ENCODE results near the gene MAPKAPK5.
"Not testable (repeated sequence)": the region's sequence is repeated elsewhere in the genome, so short reads cannot be mapped to it uniquely, and the experiment has no call there.

MAPKAPK5 gene

GRCh38 chr12:111807232-111807631, 34.8 kb upstream of the MAPKAPK5 start:
- no peak overlapping the region for H3K9ac ChIP-seq (ENCODE audit: low read depth, low read length)
- H3K27me3 ChIP-seq (ENCODE audit: insufficient read depth, low read length, poor library complexity), result no peaks in the 10 kb centered on the region
- no peak overlapping the region for H3K27ac ChIP-seq (ENCODE audit: low read length)
- H3K4me3 ChIP-seq (ENCODE audit: low read depth in 1 of 2, low read length in 2 of 2), result no peak overlapping the region
- H3K36me3 ChIP-seq (ENCODE audit: insufficient read depth, low read length), result no peaks in the 10 kb centered on the region
- H4K20me1 ChIP-seq (ENCODE audit: insufficient read depth, low read length), result no peaks in the 10 kb centered on the region
- DNase-seq, result no peak
- H3K4me1 ChIP-seq (ENCODE audit: insufficient read depth, low read length), result no peaks in the 10 kb centered on the region
- H2AFZ ChIP-seq (ENCODE audit: low read depth, low read length), result no peak overlapping the region
- no peaks in the 10 kb centered on the region for H3K9me3 ChIP-seq (ENCODE audit: insufficient read depth, low read length, severe bottlenecking)
- TF ChIP-seq CTCF (IDR thresholded peaks at IDR 0.05; ENCODE audit: borderline replicate concordance, extremely low read depth, low read length, poor library complexity, severe bottlenecking), result no peak
- no peak for ATAC-seq (ENCODE audit: insufficient read depth, low read depth)
- no peak overlapping the region for H3K4me2 ChIP-seq (ENCODE audit: insufficient read depth, low read length)
- H3K79me2 ChIP-seq (ENCODE audit: insufficient read depth, low read length), result no peaks in the 10 kb centered on the region

GRCh38 chr12:111812881-111813741, 28.9 kb upstream of the MAPKAPK5 start:
- Histone ChIP-seq H3K79me2 (ENCODE audit: insufficient read depth, low read length) (no peaks in the 10 kb centered on the region), H4K20me1 (ENCODE audit: insufficient read depth, low read length) (no peaks in the 10 kb centered on the region), H2AFZ (ENCODE audit: low read depth, low read length) (peak overlapping the region; percentile 45; the same call in 1 of the 2 replicates), H3K27me3 (ENCODE audit: insufficient read depth, low read length, poor library complexity) (no peaks in the 10 kb centered on the region), H3K9ac (ENCODE audit: low read depth, low read length) (no peak overlapping the region), H3K4me2 (ENCODE audit: insufficient read depth, low read length) (no peak overlapping the region; the same call in 1 of the 2 replicates), H3K36me3 (ENCODE audit: insufficient read depth, low read length) (no peaks in the 10 kb centered on the region), H3K4me1 (ENCODE audit: insufficient read depth, low read length) (peaks cover 3% of the 10 kb centered on the region; the same call in 1 of the 2 replicates), H3K4me3 (ENCODE audit: low read depth in 1 of 2, low read length in 2 of 2) (no peak overlapping the region), H3K9me3 (ENCODE audit: insufficient read depth, low read length, severe bottlenecking) (no peaks in the 10 kb centered on the region), H3K27ac (ENCODE audit: low read length) (no peak overlapping the region)
- TF ChIP-seq CTCF (IDR thresholded peaks at IDR 0.05; ENCODE audit: borderline replicate concordance, extremely low read depth, low read length, poor library complexity, severe bottlenecking), result peak; percentile 90
- TF ChIP-seq EZH2 (IDR thresholded peaks at IDR 0.05; ENCODE audit: borderline replicate concordance, low read depth, low read length, severe bottlenecking), result no peak
- peak; percentile 78 for DNase-seq
- peak; percentile 99 for ATAC-seq (ENCODE audit: insufficient read depth, low read depth)

GRCh38 chr12:111816065-111816615, 25.9 kb upstream of the MAPKAPK5 start:
- TF ChIP-seq CTCF (IDR thresholded peaks at IDR 0.05; ENCODE audit: borderline replicate concordance, extremely low read depth, low read length, poor library complexity, severe bottlenecking) (no peak), EZH2 (IDR thresholded peaks at IDR 0.05; ENCODE audit: borderline replicate concordance, low read depth, low read length, severe bottlenecking) (no peak)
- no peak for ATAC-seq (ENCODE audit: insufficient read depth, low read depth)
- H3K27ac ChIP-seq (ENCODE audit: low read length), result no peak overlapping the region

GRCh38 chr12:111816898-111817297, 25.1 kb upstream of the MAPKAPK5 start:
- ATAC-seq (ENCODE audit: insufficient read depth, low read depth); H3K4me2 ChIP-seq (ENCODE audit: insufficient read depth, low read length); H3K27ac ChIP-seq (ENCODE audit: low read length); H3K27me3 ChIP-seq (ENCODE audit: insufficient read depth, low read length, poor library complexity); H3K4me3 ChIP-seq (ENCODE audit: low read depth in 1 of 2, low read length in 2 of 2); H3K36me3 ChIP-seq (ENCODE audit: insufficient read depth, low read length); H4K20me1 ChIP-seq (ENCODE audit: insufficient read depth, low read length); H3K9me3 ChIP-seq (ENCODE audit: insufficient read depth, low read length, severe bottlenecking); H3K9ac ChIP-seq (ENCODE audit: low read depth, low read length); H2AFZ ChIP-seq (ENCODE audit: low read depth, low read length); H3K79me2 ChIP-seq (ENCODE audit: insufficient read depth, low read length); H3K4me1 ChIP-seq (ENCODE audit: insufficient read depth, low read length); DNase-seq: not testable (repeated sequence)

More at GRCh38 chr12:111816065-111816615, 25.9 kb upstream of the MAPKAPK5 start:
- H3K9me3 ChIP-seq (ENCODE audit: insufficient read depth, low read length, severe bottlenecking), result no peaks in the 10 kb centered on the region
- H3K36me3 ChIP-seq (ENCODE audit: insufficient read depth, low read length), result no peaks in the 10 kb centered on the region
- no peaks in the 10 kb centered on the region for H4K20me1 ChIP-seq (ENCODE audit: insufficient read depth, low read length)
- no peak for DNase-seq
- H3K4me1 ChIP-seq (ENCODE audit: insufficient read depth, low read length), result peaks cover 3% of the 10 kb centered on the region; the same call in 1 of the 2 replicates
- no peak overlapping the region for H3K4me2 ChIP-seq (ENCODE audit: insufficient read depth, low read length)
- no peaks in the 10 kb centered on the region for H3K27me3 ChIP-seq (ENCODE audit: insufficient read depth, low read length, poor library complexity)
- no peaks in the 10 kb centered on the region for H3K79me2 ChIP-seq (ENCODE audit: insufficient read depth, low read length)
- no peak overlapping the region for H2AFZ ChIP-seq (ENCODE audit: low read depth, low read length)
- H3K9ac ChIP-seq (ENCODE audit: low read depth, low read length), result no peak overlapping the region
- no peak overlapping the region for H3K4me3 ChIP-seq (ENCODE audit: low read depth in 1 of 2, low read length in 2 of 2)

Measured in DND-41 (cell line).